ENCODE results near the gene RPS23. TPM values are rescaled to one million over a fixed set of nuclear protein-coding genes. Genes with fewer than 3 reads are reported as not detected.

The RPS23 gene
- total and polyA plus RNA-seq, 8 donors, result 1,279 to 4,002 (median 3,342) TPM

DNA sequence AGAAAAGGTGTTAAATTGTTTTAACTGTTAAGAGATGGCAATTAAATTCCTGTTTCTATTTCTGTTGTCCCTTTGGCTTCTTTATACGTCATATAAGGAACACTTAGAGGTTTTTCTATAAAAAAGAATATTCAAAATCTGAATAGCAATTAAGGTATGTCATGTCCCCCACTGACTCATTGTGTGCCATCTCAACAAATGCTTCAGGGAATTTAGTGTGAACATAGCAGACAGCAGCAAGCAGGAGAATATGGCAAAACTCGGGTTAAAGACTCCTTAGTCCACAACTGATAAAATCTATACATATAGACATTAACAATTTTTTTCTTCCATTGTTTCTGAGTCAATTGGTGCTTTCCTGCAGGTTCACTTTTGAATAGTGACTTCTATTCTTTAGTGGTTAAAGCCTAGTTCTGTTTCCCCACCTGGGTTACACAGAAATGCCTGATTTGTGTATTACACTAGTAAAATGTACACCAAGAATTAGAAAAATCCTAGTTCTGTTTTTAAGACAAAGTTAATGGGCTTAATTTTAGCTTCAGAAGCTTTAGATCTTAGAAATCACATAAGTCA lies 17.9 kb upstream of the RPS23 start:
- no peaks in the 10 kb centered on the region for H3K4me1 ChIP-seq
- H3K9me3 ChIP-seq, result no peaks in the 10 kb centered on the region
- ATAC-seq, result no peak
- intact Hi-C loops (cut with DNase I), result no loop called here
- DNase-seq, result no peak
- H3K27me3 ChIP-seq, result no peaks in the 10 kb centered on the region
- H3K27ac ChIP-seq, result no peak overlapping the region
- TF ChIP-seq CTCF (IDR thresholded peaks at IDR 0.05), result no peak
- no peaks in the 10 kb centered on the region for H3K36me3 ChIP-seq
- H3K4me3 ChIP-seq, result no peak overlapping the region

DNA sequence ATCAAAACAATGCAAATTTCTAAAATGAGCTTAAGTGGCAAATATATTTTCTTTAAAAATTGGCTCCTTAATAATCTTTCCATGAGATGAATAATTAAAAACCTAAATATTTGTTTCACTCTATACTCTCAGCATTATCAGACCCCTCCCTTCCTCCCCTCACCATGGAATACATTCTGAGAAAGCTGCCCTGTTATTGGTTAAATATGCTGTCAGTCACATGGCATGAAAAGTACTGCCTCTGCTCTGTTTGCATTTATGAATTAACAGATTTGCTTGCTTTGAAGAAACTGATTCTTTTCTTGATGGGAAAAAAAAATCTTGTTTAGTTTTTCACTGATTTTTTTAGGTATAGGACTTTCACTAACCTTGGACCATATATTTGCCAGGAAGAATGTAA lies 17.0 kb upstream of the RPS23 start:
- Histone ChIP-seq H3K4me1 (no peaks in the 10 kb centered on the region), H3K27ac (no peak overlapping the region), H3K27me3 (no peaks in the 10 kb centered on the region), H3K4me3 (no peak overlapping the region), H3K9me3 (no peaks in the 10 kb centered on the region), H3K36me3 (no peaks in the 10 kb centered on the region)
- TF ChIP-seq CTCF (IDR thresholded peaks at IDR 0.05), result no peak
- ATAC-seq (no peak), DNase-seq (no peak)
- intact Hi-C loops (cut with DNase I), result no loop called here

DNA sequence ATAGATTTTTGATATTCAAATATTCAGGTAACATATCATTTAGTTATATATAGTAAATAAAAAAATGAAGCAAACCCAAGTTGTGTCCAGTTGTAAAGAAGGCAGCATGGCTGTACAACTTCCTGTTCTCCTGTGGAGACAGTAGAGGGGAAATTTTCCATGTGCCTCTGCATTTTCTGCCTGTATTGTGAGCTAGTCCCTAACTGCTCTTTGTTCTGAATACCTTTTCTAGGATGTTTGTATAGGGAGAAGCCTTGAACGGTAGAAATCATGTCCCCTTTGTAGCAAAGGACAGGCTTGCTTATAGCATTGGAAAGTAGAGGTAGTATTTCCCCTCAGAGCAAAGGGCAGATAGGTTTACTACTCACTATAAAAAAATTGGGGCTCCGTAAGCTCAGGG lies 13.3 kb upstream of the RPS23 start:
- Histone ChIP-seq H3K9me3 (no peaks in the 10 kb centered on the region), H3K27ac (no peak overlapping the region), H3K36me3 (no peaks in the 10 kb centered on the region), H3K27me3 (no peaks in the 10 kb centered on the region), H3K4me1 (no peaks in the 10 kb centered on the region), H3K4me3 (no peak overlapping the region)
- DNase-seq (no peak), ATAC-seq (no peak)
- TF ChIP-seq CTCF (IDR thresholded peaks at IDR 0.05), result no peak
- intact Hi-C loops (cut with DNase I), result no loop called here

DNA sequence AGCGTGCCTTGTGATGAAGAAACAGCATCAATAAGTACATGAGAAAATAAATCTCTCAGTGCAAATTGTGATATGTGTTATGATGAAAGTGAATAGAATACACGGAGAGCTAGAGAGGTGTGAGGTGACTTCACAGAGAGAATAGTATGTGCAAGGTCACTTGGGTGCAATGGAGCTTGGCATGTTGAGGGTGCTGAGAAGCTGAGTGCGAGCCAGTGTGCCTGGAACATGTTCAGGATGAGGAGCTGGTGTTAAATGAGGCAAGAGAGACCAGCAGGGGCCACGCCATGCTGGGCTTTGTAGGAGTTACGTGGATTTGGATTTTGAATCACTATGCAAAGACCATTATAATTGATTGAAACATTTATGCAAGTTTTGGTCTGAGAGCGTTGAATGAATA lies 12.8 kb upstream of the RPS23 start:
- DNase-seq (no peak), ATAC-seq (no peak)
- Histone ChIP-seq H3K9me3 (no peaks in the 10 kb centered on the region), H3K27me3 (no peaks in the 10 kb centered on the region), H3K4me1 (no peaks in the 10 kb centered on the region), H3K4me3 (no peak overlapping the region), H3K27ac (no peak overlapping the region), H3K36me3 (no peaks in the 10 kb centered on the region)
- intact Hi-C loops (cut with DNase I), result no loop called here
- no peak for TF ChIP-seq CTCF (IDR thresholded peaks at IDR 0.05)

GRCh38 chr5:82290005-82290404 lies 11.9 kb upstream of the RPS23 start:
- intact Hi-C loops (cut with DNase I), result no loop called here
- no peak for DNase-seq
- TF ChIP-seq CTCF (IDR thresholded peaks at IDR 0.05), result no peak
- no peaks in the 10 kb centered on the region for H3K4me1 ChIP-seq
- H3K4me3 ChIP-seq, result no peak overlapping the region
- no peaks in the 10 kb centered on the region for H3K36me3 ChIP-seq
- ATAC-seq, result no peak
- H3K9me3 ChIP-seq, result no peaks in the 10 kb centered on the region
- no peaks in the 10 kb centered on the region for H3K27me3 ChIP-seq
- no peak overlapping the region for H3K27ac ChIP-seq
